ENCODE results near the gene FLRT1.

GRCh38 chr11:63991558-63991957, 44.2 kb upstream of the FLRT1 start:
- TF ChIP-seq POLR2A (IDR thresholded peaks at IDR 0.05) = no peak
- no peak for TF ChIP-seq CTCF (IDR thresholded peaks at IDR 0.05)

Measured in lower leg skin (tissue), 3 donors.